GF-D8 (cell line): ENCODE results near the gene ZFYVE28.

Experiments used
- DNase-seq: peaks from one replicate; lab custom pipeline; 2025; lab: John Stamatoyannopoulos, UW

ZFYVE28 gene

DNA sequence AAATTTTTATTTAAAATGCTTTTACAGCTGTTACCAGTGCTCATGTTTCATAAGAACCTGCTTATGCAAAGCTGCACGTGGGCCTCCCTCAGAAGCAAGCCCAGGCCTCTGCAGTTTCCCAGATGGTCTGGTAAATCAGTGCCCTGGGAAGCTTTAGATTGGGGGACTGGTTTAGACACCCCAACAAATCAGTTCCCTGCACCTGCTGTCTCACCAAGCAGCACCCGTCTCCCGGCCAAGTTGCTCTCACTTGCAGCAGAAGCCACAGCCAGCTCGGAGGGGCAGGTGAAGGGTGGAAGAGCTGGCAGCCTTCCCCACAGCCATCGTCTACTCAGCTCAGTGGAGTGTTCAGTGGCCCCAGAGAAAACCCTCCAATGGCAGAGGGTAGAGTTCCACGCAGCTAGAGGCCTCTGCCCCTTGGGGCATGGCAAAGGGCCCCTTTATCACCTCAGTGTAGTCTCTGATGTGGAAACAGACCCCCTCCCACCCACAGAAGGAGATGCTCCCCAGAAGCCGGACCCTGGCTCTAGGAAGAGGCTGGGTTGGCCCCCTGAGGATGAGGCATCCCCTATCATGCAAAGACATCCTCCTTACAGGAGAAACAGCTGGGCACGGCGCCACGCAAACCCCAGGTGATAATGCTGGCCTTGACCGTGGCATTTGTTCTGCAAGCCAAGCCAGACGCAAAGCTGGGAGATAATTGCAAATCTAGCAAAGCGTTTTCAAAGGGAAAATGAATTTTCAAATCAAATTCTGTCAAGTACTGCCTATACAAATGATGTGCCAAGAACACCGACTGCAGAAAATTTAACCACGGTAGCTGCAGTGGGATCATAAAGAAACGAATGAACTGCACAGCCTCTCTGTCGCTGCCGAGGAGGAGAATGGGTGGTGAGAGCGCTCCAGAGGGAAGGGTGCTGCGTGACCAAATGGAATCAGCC is 51.9 kb downstream of the ZFYVE28 start:
- DNase-seq: no peak

DNA sequence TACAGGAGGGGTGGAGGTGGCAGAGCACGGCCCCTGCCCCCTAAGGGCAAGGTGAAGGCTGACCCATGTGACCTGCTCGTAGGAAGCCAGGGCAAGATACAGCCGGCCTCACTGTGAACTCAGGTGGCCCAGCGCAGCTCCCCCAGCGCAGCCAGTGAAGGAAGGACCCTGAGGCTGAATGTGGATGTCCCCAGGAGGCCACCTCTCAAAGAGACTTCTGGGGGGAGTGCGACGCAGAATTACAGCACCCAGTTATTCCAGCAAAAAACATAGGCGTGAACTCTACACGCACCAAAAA is 52.6 kb downstream of the ZFYVE28 start:
- DNase-seq: no peak

DNA sequence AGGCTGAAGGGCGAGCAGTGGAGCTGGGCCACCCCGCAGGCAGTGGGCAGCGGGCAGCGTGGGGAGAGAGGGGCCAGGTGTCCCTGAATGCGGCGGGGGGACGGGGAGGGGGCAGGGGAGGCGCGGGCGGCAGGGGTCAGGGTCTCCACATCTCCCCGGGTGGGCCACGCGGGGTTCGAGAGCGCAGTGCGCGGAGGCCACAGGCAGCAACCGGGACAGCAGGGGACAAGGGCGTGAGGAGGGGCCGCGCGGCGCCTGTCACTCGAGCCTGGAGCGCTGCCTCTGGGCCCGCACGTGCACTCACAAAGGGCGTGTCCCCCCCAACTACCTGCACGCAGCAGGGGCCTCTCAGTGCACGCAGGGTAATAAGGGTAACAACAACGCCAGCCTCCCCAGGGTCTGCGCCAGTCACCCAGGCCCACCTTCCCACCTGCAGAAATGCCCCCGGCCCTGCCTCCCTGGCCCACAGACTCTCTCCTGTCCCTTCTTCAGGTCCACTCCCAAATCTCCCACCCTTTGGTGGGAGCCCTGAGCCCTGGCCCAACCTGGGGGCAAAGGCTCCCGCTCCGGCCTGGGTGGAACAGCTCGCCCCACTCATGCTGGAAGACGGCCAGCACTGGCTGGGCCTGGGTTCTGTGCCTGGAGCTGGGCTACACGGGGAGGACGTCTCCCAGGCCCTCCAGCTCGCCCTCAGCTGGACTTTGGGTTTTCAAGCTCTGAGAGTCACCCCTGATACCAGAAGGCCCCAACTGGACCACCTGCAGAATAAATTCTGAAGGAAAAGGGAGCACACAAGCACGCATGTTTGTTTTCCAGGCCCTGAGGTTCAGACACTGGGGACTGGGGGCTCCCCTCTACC is 53.2 kb downstream of the ZFYVE28 start:
- no peak for DNase-seq

DNA sequence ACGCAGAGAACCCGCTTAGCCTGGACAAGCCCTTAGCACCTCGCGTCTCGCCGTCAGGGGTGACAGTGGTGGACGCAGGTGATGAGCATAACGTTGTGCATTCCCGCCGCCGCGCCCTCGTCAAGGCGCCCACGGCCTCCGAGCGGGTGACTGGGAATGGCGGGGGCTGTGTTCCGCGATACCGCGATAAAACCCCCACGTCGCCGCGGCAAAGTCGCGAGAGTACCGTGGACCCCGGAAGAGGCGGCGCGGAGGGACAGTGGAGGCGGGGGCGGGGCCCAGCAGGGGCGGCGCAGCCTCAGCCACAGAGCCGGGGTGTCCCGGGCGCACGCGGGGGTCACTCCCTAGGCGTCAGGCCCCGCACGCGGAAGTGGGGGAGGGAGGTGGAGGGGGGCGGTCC is 53.8 kb downstream of the ZFYVE28 start:
- DNase-seq: no peak

DNA sequence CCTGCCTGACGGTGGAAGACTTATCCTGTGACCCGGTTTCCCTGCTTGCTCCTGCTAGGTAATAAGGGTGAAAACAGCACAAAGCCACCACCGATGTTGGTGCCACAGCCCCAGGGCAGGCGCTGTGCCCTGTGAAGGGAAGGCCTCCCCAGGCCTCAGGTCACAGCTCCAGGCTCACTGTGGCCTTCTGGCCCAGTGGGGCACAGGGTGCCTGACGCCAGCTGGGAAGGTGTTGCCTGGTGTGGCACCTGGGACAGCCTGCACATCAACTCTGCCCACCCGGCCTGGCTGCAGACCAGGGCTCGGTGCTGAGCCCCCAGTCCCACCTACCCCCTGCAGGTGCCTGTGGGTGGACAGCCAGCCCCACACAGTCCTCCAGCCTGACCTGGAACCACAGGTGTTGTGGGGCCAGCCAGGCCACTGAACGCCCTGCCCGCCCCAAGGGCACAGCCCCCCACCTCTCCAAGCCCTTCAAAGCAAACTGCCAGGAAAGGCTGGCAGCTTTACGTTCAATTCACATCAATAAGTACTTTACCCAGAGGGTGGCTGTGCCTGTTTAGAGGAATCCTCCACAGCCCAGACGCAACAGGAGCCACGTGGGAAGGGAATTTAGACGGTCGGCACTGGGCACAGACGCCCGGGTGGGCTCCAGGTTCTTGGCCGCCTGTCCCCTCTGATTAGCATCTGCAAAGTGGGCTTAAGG is 54.3 kb downstream of the ZFYVE28 start:
- DNase-seq: no peak

DNA sequence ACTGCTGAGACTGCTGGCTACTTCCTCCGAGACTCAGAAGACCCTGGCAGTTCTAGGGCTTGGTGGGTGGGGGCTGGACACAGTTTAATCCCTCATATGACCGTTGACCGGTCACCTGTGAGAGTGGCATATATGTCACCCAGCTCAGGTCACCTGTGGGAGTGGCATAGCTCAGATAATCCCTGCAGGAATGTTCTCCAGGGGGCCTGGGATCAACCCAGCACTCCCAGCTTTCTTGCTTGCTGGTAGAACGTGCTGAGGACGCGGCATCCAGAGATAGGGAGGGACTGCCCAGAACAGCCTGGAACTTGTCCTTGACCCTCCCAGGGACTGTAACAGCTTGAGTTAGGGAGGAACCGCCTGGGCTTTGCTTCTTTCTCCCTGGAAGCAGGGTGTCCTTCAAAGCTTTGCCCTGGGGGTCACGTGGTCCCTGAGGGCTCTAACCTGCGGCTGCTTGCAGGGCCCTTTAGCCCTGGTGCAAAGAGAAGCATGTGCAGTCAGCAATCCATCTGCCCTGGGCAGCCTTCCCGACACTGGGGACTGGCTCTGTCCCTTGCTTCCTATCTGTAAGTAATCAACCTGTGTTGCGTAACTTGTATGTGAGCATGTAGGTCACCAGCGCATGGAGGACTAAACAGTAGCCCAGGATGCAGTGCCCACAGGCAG is 55.3 kb downstream of the ZFYVE28 start:
- no peak for DNase-seq

DNA sequence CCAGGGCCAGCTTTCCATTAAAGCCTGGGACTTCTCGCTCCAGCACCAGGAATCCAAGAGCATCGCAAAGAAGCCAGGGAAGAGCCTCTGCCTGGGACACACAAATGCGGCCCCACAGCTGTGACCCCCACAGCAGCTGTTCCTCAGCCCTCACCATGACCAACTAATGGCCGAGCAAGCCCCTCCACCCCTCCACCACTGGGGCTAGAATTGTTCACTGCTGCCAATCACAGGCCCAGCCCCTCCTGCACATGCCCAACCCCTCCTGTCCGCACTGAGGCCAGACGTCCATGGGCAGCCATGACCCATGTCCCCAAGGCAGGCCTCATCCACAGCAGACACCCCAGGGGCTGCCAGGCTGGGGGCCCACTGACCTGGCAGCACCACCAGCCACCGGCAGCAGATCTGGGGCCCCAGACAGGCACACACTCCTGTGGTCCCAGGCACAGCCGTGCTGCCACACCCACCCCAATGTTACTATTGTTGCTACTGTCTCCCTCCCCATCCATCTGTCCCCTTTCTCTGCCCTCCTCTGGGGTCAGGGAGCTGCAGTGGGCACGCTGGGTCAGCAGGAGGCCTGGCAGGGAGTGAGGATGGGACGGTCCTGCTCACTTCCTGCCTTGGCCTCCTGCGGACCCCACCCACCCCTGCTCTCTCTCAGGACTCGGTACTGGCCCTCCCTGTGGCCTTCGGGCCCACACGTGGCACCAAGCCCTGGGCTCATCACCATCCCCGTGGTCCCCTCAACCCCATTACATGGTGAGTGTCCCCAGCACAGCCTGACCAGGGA is 56.0 kb downstream of the ZFYVE28 start:
- DNase-seq: no peak

DNA sequence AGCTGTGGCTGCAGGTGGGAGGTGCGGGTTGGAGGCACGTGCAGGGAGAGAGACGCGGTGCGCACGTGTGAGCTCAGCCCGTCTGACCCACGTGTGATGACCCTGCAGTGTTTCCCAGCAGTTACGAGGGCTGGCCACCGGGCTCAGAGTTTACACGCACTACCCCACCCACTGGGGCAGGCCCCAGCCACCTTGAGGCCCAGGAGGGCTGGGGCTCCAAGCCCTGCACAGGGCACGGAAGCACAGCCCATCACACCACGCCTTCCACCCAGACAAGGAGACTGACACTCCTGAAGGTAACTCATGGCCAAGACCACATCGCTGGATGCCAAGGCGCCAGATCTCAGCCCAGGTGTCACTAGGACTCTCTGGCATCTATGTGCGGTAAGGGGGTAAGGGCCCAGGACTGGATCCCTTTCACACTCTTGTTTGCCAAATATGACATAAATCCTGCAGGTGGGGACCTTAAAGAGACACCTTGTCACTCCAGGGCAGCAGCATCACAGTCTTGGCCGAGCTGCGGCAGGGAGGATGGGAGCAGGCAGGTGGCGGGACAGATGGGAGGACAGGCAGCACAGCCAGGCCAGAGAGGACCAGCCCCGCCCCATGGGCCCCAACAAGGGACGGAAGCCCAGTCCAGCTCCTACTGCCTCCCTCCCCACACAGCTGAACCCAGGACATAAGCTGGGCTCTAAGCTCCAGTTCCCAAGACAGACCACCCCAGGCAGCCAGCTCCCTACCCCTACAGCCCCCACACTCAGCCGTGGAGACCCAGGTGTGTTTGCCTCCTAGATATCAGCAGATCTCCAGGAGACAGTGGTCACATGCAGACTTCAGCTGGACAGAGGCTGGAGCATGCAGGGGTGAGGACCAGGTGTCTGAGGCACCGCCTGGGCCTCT is 56.8 kb downstream of the ZFYVE28 start:
- no peak for DNase-seq

DNA sequence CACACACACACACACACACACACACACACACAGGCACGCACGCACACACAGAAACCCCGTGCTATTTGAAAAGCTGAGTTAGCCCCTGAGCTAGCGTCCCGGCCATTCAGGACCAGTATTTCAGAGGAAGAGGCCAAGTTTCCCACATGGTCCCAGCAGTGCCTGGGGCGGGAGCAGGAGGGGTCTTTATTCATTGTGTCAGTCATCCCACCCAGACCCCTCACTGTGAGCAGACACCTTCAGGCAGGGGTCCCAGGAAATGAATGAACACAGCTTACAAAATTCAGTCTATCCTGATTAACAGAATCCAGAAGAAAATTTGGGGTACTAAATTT is 58.1 kb downstream of the ZFYVE28 start:
- no peak for DNase-seq

DNA sequence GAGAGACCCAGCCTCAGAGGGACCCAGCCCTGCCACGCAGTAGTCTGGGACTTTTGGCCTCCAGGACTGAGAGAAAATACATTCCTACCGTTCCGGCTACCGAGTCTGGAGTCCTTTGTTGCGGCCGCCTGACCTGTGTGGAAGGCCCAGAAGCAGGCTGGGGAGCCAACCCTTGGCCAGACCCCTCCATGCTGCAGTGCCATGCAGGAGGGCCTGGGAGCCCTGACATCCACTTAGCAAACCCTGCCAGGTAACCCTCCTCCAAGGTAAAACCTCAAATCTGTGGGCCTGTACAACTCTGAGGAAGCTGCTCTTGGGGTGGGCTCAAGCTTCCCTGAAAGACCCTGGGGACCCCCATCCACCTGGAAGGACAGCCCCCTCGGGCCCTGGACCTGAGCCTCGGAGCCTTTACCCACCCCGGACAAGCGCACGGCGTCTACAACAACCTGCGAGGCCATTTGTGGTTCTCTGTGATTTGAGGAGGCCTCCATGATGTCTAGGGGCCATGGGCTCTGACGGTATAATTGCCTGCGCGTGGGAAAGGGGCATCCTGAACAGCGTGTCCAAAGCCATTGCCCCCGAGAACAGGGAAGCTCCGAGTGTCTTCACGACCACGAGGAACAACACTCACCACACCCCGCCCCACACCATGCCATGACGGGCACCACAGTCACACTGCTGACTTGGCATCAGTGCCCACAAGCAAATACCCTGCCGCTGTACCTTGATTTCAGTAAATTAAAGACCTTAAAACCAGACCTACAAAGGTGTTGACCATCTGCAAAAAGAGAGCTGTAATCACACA is 58.7 kb downstream of the ZFYVE28 start:
- no peak for DNase-seq

DNA sequence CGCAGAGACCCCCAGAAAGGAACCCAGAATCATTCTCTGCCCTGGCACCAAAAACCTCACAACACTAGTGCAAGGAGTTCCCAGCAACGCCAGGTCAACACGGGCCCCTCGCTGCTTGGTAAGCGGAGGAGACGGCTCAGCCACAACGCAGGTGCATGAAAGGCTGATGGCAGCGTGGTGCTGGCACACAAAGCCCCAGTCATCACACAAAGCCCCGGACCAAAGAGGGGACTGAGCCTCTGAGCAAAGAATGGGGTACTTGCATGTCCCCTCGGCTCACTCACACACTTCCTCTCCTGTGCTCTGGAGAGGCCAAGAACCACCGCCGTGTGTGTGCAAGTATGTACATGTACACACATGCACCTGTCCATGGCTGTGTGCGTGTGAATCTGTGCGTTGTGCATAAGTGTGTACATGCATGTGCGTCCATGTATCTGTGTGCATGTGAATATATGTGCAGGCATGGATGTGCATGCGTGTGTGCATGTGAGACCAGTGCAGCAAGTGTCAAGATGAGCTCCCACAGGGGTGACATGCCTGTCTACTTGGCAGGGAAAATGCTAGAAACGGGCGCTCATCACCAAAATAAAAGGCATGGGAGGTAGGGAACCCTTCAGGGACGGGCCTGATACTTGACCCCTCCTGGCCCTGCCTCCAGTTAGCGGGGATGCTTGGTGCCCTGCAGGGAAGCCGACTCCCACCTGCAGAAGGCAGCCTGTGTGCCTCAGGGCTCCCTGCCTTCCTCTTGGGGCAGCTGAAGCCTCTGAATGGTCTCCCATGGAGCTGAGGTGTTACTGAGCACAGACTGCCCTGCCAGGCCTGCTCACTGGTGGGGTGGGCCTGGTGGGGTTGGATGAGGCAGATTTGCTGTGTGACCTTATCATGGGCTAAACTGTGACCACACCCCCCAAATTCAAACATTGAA is 60.4 kb downstream of the ZFYVE28 start:
- DNase-seq: no peak

DNA sequence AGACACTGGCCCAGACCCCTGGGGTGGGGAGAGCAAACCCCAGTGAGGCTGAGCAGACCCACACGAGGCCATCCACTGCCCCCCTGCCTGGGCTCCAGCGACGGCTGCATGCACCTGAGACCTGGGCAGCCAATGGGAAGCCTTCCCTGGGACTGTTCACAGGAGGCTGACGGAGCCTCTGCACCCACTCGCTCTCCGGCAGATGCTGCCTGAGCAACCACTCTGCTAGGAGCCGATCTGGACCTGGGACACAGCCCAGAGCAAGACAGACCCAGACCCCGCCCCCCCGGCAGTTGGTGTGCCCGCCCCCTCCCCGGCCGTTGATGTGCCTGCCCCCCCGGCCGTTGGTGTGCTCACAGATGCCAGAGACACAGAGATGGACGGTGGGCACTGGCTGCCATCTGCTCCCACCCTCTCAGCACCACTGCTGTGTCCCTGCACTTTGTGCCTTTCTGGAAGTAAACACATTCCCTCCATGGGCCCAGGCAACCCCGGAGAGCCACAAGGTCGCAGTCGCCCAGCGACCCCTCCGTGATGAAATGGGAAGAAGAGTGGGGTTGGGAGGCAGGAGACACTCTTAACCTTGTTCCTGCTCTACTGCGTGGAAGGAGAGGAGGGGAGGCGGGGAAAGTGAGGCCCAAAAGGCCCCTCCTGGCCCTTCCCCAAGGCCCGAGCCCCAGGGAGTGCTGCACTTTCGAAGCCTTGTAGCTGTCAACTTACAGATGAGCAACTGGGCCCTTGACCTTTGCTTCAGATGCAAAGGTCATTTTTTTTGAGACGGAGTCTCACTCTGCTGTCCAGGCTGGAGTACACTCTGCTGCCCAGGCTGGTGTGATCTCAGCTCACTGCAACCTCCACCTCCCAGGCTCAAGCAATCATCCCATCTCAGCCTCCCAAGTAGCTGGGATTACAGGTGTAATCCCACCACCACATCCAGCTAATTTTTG is 62.0 kb downstream of the ZFYVE28 start:
- no peak for DNase-seq

DNA sequence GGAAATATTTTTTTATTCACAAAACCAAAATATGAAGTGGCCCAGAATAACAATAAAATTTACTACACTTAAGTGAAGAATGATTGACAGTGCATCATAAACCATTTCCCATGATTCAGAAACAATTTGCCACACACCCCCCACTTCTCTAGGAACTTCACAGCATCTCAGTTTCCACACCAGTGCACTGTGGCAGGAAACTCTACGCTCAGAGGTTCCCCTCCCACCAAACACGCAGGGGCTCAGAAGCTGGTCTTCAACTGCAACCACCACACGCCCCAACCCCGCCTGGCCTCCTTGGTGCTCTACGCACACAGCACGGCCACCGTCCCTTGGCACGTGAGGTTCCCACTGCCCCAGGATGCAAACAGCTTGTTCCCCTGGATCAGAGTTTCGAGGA is 63.7 kb downstream of the ZFYVE28 start:
- no peak for DNase-seq

DNA sequence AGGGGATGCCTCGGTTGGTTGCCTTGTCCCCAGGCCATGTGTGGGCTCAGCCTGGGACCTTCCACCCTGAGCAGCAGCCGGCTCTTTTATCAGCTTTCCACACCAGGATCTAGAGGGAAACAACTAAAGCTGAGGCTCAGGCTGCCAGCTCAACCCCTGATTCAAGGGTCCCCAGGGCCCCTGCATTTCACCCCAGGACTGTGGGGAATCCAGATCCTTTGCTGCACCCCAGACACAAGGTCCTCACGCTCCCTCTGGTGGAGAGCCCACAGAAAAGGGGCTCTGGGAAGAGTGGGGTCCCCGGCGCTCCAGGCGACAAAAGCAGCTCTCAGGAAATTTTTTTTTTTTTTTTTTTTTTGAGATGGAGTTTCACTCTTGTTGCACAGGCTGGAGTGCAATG is 64.3 kb downstream of the ZFYVE28 start:
- no peak for DNase-seq

DNA sequence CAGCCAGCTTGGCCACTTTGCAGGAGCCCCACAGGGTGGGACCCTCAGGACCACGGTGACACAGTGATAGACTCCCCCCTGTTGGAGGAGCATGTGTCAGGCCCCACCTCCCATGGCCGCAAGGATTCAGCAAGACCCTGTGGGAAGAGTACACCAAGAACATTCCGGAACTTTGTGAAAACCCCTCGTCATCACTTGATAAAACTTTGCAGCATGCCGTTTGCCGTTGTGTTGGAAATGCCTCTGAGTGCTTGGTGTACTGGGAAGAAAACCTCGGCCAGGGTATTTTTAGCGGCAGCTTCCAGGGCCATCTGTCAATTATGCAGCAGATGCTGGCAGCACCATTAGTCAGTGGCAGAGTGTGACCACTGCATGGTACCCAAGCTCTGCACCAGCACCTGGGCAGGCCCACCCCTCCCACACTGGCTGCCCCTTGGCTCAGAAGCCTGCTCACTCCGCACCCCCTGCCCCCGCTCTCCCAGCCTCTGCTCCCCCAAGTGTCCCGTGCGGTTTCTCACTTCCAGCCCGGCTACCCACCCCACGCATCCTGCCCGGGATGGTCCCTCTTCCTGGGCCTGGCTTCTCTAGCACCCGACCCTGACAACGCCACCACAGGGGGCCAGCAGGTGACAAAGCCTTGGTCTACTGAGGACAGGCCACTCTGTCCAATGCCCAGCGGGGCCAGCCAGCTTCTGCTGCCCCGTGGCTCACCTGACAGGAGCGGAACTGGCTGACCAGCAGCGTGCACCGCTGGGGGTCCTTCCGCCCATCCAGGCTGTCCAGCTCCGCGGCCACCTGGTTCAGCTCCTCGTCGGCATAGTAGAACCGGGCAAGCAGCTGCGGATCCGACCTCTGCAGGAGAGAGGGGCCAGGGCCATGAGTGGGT is 65.0 kb downstream of the ZFYVE28 start:
- DNase-seq: no peak

DNA sequence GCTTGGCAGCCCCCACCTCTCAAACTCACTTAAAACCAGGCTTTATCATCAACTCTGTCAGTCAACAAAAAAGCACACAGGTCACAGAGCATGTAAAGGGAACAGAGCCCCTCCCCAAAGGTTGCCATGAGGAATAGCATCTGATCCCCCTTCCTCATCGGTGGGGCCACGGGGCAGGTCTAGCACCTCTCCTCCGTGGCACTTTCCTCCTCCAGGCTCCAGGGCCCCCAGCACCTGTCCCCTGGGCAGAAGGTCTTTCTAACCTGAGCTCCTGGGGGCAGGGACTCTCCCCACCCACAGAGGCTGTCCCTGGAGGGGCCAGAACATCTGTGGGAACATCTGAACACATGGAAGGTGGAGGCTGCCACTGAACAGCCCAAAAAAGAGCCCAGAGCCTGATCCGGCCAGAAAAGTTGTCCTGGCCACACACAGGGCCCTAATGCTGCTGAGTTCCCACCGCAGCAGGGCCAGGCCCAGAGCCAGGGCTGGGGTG is 65.7 kb downstream of the ZFYVE28 start:
- no peak for DNase-seq
